Adrenal gland (tissue), 12 donors: ENCODE results near the gene RAVER2. TPM values are rescaled to one million over a fixed set of nuclear protein-coding genes. Genes with fewer than 3 reads are reported as not detected.

ENCODE experiments used
- polyA plus RNA-seq, 3 donors: library from polyadenylated mRNA; stranded (reverse); fragments of 200-250 nt in 2 of 3; fragments of 350-450 nt in 1 of 3; fragmentation: Illumina TruSeq in 1 of 3; extraction: RNeasy Lipid Tissue Mini Kit (QIAGEN cat#74804) in 1 of 3; gene quantifications; one replicate each; pipeline ENCODE4 v1.2.3, GENCODE V29; 2013 to 2014
- total RNA-seq, 9 donors: library from RNA; depleted of rRNA in 4 of 9; stranded (reverse); fragments of >200 nt in 4 of 9; fragments of 120-200 nt in 1 of 9; fragmentation: NEBNext Ultra II Directional in 1 of 9; extraction: Animal tissue kit (Norgen Biotek cat#: 25700) in 1 of 9; gene quantifications; one replicate each; pipeline versions ENCODE4 v1.1.0 to v1.2.4, GENCODE V29; 2013 to 2023
- donor health status: healthy with polysubstance abuse.
- donor health status: Bipolar disorder and iron deficiency.
- donor health status: DM: yes; HTN: yes; CAD: no.
- donor health status: DM: no; HTN: no; CAD: no.
- donor health status: DM: no; HTN: no; CAD: no.
- donor health status: DM: yes; HTN: yes; CAD: no.

The RAVER2 gene
- total and polyA plus RNA-seq, 12 donors, result 7.1 to 19.0 (median 12.4) TPM

Other genes starting within 250 kb of the RAVER2 start
- gene JAK1, start 221.5 kb downstream of the RAVER2 start, total RNA-seq, result 100 to 1,000 TPM in 5 of 9 donors, 10 to 100 TPM in 4; 58.0 to 155 (median 107) TPM
- 10 to 100 TPM; 23.4 to 59.5 (median 32.9) TPM for gene JAK1, start 221.5 kb downstream of the RAVER2 start, polyA plus RNA-seq